T-cell (primary cell): Measurements from ENCODE around the gene ATG4C. TPM values are rescaled to one million over a fixed set of nuclear protein-coding genes. Genes with fewer than 3 reads are reported as not detected.

ENCODE experiments used
- ATAC-seq, 4 experiments: fragments of 200-7000 bp in 3 of 4; fragments of 150-1000 bp in 1 of 4; cut with Tn5 transposase; replicated peaks in 1 of 4; 1 replicate in 3 of 4; 2 replicates in 1 of 4; pipeline ENCODE4 v1.10.0; 2021; ENCODE audit warnings: moderate library complexity in 3 of 4, mild to moderate bottlenecking in 2 of 4, moderate number of reproducible peaks in 1 of 4
- CTCF ChIA-PET, 2 donors: fragments of 300-600 bp; sonication (Branson Sonifier 250); formaldehyde crosslinking; loops; one replicate each; lab custom pipeline; 2022; ENCODE audit warnings: antibody characterized with exemption in 2 of 2; lab: Charles Lee
- POLR2A ChIA-PET, 2 donors: fragments of 300-600 bp; sonication (Branson Sonifier 250); formaldehyde crosslinking; loops; one replicate each; lab custom pipeline; 2022; ENCODE audit warnings: antibody characterized with exemption in 2 of 2; lab: Charles Lee
- DNase-seq, 35 experiments: peaks; one replicate each; pipeline versions ENCODE4 v3.0.0 to v3.0.0-alpha.2; 2013 to 2023
- H3K27ac ChIP-seq: one replicate; pipeline ENCODE4 v1.5.1; 2013; ENCODE audit warnings: low read length
- H3K27me3 ChIP-seq, 2 experiments: replicated peaks in 1 of 2; 1 replicate in 1 of 2; 2 replicates in 1 of 2; pipeline versions ENCODE4 v1.6.1 to v1.7.0; 2013; ENCODE audit warnings: low read length in 1 of 2, mixed read lengths in 1 of 2; ENCODE audit not compliant: control insufficient read depth in 2 of 2, insufficient read depth in 2 of 2; ENCODE audit errors: extremely low read depth in 1 of 2
- H3K36me3 ChIP-seq, 2 donors: 1 replicate in 1 of 2; 2 replicates in 1 of 2; pipeline versions ENCODE4 v1.6.1 to v1.7.0; 2013; ENCODE audit warnings: low read length in 1 of 2; ENCODE audit not compliant: control insufficient read depth in 2 of 2, insufficient read depth in 1 of 2; ENCODE audit errors: extremely low read depth in 1 of 2
- H3K4me1 ChIP-seq, 2 experiments: 1 replicate in 1 of 2; 2 replicates in 1 of 2; pipeline versions ENCODE4 v1.6.1 to v1.7.0; 2013; ENCODE audit warnings: low read length in 2 of 2, mixed read lengths in 1 of 2; ENCODE audit not compliant: insufficient read depth in 2 of 2, control insufficient read depth in 1 of 2; ENCODE audit errors: extremely low read depth in 1 of 2
- H3K4me3 ChIP-seq, 2 donors: 1 replicate in 1 of 2; 2 replicates in 1 of 2; pipeline versions ENCODE4 v1.5.1 to v1.7.0; 2013; ENCODE audit warnings: mild to moderate bottlenecking in 2 of 2, low read length in 1 of 2, moderate library complexity in 1 of 2; ENCODE audit not compliant: control insufficient read depth in 1 of 2; ENCODE audit errors: extremely low read depth in 1 of 2
- H3K9me3 ChIP-seq: 2 replicates; pipeline ENCODE4 v1.7.0; 2013
- H3K27ac Mint-ChIP-seq, 2 donors: one replicate each; pipeline ENCODE4 v1.8.0; 2020 to 2021; ENCODE audit warnings: mild to moderate bottlenecking in 2 of 2, mixed read lengths in 2 of 2
- H3K27me3 Mint-ChIP-seq, 2 donors: one replicate each; pipeline ENCODE4 v1.8.0; 2021 to 2022; ENCODE audit warnings: mixed read lengths in 2 of 2
- H3K36me3 Mint-ChIP-seq: one replicate; pipeline ENCODE4 v1.8.0; 2021; ENCODE audit warnings: mixed read lengths
- H3K4me1 Mint-ChIP-seq, 3 donors: one replicate each; pipeline ENCODE4 v1.8.0; 2020 to 2022; ENCODE audit warnings: mixed read lengths in 3 of 3, mild to moderate bottlenecking in 1 of 3
- H3K4me3 Mint-ChIP-seq, 3 donors: one replicate each; pipeline ENCODE4 v1.8.0; 2020 to 2022; ENCODE audit warnings: mild to moderate bottlenecking in 3 of 3, mixed read lengths in 3 of 3, moderate library complexity in 3 of 3
- H3K9me3 Mint-ChIP-seq, 3 donors: one replicate each; pipeline ENCODE4 v1.8.0; 2020 to 2022; ENCODE audit warnings: mixed read lengths in 3 of 3
- WGBS: methylation state at CpG from one replicate; pipeline ENCODE4 v1.1.5; 2013; ENCODE audit warnings: missing lambda C conversion rate; ENCODE audit not compliant: insufficient coverage; 5-methylcytosine and 5-hydroxymethylcytosine counted together
- total RNA-seq, 35 experiments: library from RNA in 6 of 35; stranded (reverse) in 6 of 35; fragments of 120-200 nt in 1 of 35; gene quantifications; one replicate each; pipeline versions ENCODE4 v1.2.1 to v1.2.4 and lab custom pipeline; 2013 to 2026

ATG4C gene
- total RNA-seq, 5 donors from 2014 or later (not counting 1 experiment from before 2014, with no cell fraction given), result 6.4 to 11.8 (median 10.4) TPM

GRCh38 chr1:62905872-62906271 is 121.9 kb downstream of the ATG4C start:
- Mint-ChIP-seq H3K36me3 (no peaks in the 10 kb centered on the region), H3K4me3 (no peak overlapping the region), H3K4me1 (peaks cover 7 to 11% (median 11%) of the 10 kb centered on the region in 3 donors), H3K27me3 (peaks cover 0 to 7% of the 10 kb centered on the region in 2 donors), H3K9me3 (no peaks in the 10 kb centered on the region), H3K27ac (no peak overlapping the region)
- POLR2A ChIA-PET, result no interaction called here
- DNase-seq (no peak), ATAC-seq (no peak)
- Histone ChIP-seq H3K9me3 (no peaks in the 10 kb centered on the region), H3K4me1 (peaks cover 0 to 3% of the 10 kb centered on the region in 2 experiments), H3K4me3 (no peak overlapping the region), H3K27me3 (no peaks in the 10 kb centered on the region), H3K27ac (no peak overlapping the region), H3K36me3 (no peaks in the 10 kb centered on the region)
- CTCF ChIA-PET, result interaction anchor here in 1 of 2 donors (0.6 kb wide), 1 partner anchor 325 kb away, joined by 3 read pairs; no protein-coding TSS in a partner anchor
- 90% methylated on average over 4 of the region's 8 CpGs for WGBS

- 78% methylated on average over 7 of the region's 9 CpGs for WGBS
- Mint-ChIP-seq H3K27ac (no peak overlapping the region), H3K27me3 (peaks cover 2 to 7% of the 10 kb centered on the region in 2 donors), H3K9me3 (no peaks in the 10 kb centered on the region), H3K4me1 (peaks cover 7 to 11% (median 11%) of the 10 kb centered on the region in 3 donors), H3K4me3 (no peak overlapping the region), H3K36me3 (no peaks in the 10 kb centered on the region)
- POLR2A ChIA-PET, result no interaction called here
- Histone ChIP-seq H3K9me3 (no peaks in the 10 kb centered on the region), H3K27ac (no peak overlapping the region), H3K4me3 (no peak overlapping the region), H3K36me3 (no peaks in the 10 kb centered on the region), H3K4me1 (peaks cover 0 to 3% of the 10 kb centered on the region in 2 experiments), H3K27me3 (no peaks in the 10 kb centered on the region)
- DNase-seq (no peak), ATAC-seq (no peak)
- CTCF ChIA-PET, result interaction anchor here in 1 of 2 donors (0.6 kb wide), 1 partner anchor 325 kb away, joined by 3 read pairs; no protein-coding TSS in a partner anchor
Measured at GRCh38 chr1:62906428-62906886, 122.5 kb downstream of the ATG4C start.

- no peak overlapping the region for H3K27ac ChIP-seq
- H3K27me3 ChIP-seq, result no peaks in the 10 kb centered on the region
- H3K4me1 ChIP-seq, result peaks cover 0 to 3% of the 10 kb centered on the region in 2 experiments
- peaks cover 7 to 11% (median 11%) of the 10 kb centered on the region in 3 donors for H3K4me1 Mint-ChIP-seq
- H3K4me3 Mint-ChIP-seq, result no peak overlapping the region
- H3K36me3 Mint-ChIP-seq, result no peaks in the 10 kb centered on the region
- H3K36me3 ChIP-seq, result no peaks in the 10 kb centered on the region
- no CpG with 5 or more reads among the region's 2 CpGs for WGBS
- ChIA-PET CTCF (no interaction called here), POLR2A (interaction anchor here in 1 of 2 donors (0.5 kb wide), 1 partner anchor 972 kb away, joined by 6 read pairs; no protein-coding TSS in a partner anchor)
- ATAC-seq, result peak in 1 of 4 experiments; percentile 20
- no peaks in the 10 kb centered on the region for H3K9me3 Mint-ChIP-seq
- no peak overlapping the region for H3K27ac Mint-ChIP-seq
- peaks cover 5 to 7% of the 10 kb centered on the region in 2 donors for H3K27me3 Mint-ChIP-seq
- H3K4me3 ChIP-seq, result no peak overlapping the region
- H3K9me3 ChIP-seq, result no peaks in the 10 kb centered on the region
- DNase-seq, result peak in 1 of 35 experiments; percentile 22
Measured at GRCh38 chr1:62908168-62908695, 124.3 kb downstream of the ATG4C start.

- ChIA-PET POLR2A (no interaction called here), CTCF (interaction anchor here in 1 of 2 donors (0.6 kb wide), 1 partner anchor 29 kb away, joined by 3 read pairs; no protein-coding TSS in a partner anchor)
- DNase-seq (peak in 1 of 35 experiments; percentile 11), ATAC-seq (no peak)
- Mint-ChIP-seq H3K9me3 (no peaks in the 10 kb centered on the region), H3K4me3 (no peak overlapping the region), H3K36me3 (no peaks in the 10 kb centered on the region), H3K4me1 (peaks cover 7 to 11% (median 11%) of the 10 kb centered on the region in 3 donors), H3K27me3 (peaks cover 3 to 10% of the 10 kb centered on the region in 2 donors), H3K27ac (no peak overlapping the region)
- Histone ChIP-seq H3K27ac (no peak overlapping the region), H3K36me3 (no peaks in the 10 kb centered on the region), H3K4me1 (peaks cover 0 to 3% of the 10 kb centered on the region in 2 experiments), H3K4me3 (no peak overlapping the region), H3K9me3 (no peaks in the 10 kb centered on the region), H3K27me3 (no peaks in the 10 kb centered on the region)
Measured at GRCh38 chr1:62912028-62912638, 128.2 kb downstream of the ATG4C start.

Other genes starting within 250 kb of the ATG4C start
- not detected for gene ANGPTL3, start 186.6 kb upstream of the ATG4C start, total RNA-seq
- 10 to 100 TPM in 3 of 5 donors, 1 to 10 TPM in 2; 8.2 to 25.6 (median 11.2) TPM for gene DOCK7, start 95.7 kb upstream of the ATG4C start, total RNA-seq